GM21723 (cell line): ENCODE measurements around the gene PRLH.

Experiments used
- ATAC-seq: cut with Tn5 transposase; IDR thresholded peaks from one replicate; pipeline ENCODE4 v1.9.1; 2021; ENCODE audit warnings: mild to moderate bottlenecking, moderate library complexity; ENCODE audit not compliant: unreplicated experiment

PRLH gene

DNA sequence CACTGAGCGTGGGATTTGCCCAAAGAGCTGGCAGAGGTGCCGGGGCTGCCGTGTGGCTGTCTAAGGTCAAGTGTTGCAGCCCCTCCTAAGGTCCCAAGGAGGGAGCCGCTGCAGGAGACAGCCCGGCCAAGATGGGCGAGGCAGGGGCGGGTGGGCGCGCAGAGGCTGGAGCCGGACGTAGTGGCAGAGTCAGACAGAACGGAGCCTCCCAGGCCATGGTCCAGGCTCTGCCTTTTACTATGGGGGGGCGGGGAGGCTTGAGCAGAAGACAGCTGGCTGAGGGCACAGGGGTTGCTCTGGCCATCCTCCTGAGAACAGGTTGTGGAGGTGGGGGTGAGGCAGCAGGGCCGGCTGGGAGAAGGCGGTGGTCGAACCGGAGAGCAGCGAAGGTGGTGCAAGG lies 27.5 kb upstream of the PRLH start:
- ATAC-seq = no peak

DNA sequence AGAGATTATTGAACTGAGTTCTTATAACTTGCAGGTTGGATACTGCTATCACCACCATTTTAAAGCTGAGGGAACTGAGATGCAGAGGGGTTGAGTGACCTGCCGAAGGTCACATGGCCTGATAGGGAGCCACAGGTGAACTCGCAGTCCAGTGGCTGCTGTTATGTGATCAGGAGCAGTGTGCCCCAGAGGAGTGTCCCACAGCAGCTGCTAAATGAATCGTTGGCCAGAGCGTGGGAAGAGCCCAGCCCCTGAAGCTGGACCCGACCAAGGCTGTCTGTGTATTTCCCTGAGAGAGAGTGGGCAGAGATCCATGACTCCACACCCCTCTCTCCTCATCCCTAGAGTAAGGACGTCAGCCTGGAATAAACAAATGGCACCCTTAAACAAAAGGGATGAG lies 26.7 kb upstream of the PRLH start:
- ATAC-seq = no peak

DNA sequence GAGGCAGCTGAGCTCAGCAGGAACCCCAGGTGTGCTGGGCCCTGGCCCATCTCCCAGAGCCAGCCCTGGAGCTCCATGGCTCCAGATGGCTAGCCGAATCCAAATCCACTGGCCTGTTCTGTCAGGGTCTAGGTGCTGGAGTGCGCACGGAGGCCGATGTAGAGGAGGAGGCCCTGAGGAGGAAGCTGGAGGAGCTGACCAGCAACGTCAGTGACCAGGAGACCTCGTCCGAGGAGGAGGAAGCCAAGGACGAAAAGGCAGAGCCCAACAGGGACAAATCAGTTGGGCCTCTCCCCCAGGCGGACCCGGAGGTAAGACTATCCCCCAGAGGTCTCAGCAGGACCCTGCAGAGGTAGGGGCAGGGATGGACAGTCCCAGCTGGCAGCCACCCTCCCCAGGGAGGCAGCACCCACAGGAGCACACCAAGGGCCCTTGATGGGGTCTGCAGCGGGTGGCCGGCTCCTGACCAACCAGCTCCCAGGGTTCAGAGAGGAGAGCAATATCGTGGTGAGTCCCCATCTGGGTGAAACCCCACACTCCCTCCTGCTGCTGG lies 26.1 kb upstream of the PRLH start:
- ATAC-seq = no peak

DNA sequence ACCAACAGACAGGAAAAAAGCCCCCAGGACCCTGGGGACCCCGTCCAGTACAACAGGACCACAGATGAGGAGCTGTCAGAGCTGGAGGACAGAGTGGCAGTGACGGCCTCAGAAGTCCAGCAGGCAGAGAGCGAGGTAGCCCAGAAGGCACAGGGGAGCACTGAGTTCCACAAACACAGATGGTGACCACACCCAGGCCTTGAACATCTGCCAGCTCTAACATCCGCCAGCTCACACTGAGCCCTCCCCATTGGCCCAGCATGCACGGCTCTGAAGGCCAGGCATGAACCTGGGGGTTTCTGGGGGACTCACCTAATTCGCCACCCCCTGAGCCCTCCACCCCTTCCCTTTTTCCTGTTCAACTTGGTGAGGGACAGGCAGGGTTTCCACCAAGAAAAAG lies 25.6 kb upstream of the PRLH start:
- no peak for ATAC-seq

DNA sequence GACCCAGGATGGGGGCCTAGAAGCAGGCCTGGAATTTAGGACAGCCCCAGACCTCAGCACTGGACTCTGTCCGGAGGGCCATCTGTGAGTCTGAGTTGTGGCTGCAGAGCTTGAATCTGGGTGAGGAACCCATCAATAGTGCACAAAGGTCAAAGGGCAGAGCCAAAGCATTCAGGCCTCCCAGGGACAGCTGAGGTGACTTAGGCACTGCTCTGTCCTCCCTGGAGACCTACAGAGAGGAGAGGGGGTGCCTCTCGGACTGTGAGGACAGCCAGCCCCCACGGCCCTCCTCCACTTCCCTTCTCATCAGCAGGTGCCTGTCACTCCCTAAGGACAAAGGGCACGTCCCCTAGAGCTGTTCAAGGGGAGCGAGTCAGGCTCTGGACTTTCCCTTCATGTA lies 25.1 kb upstream of the PRLH start:
- no peak for ATAC-seq

DNA sequence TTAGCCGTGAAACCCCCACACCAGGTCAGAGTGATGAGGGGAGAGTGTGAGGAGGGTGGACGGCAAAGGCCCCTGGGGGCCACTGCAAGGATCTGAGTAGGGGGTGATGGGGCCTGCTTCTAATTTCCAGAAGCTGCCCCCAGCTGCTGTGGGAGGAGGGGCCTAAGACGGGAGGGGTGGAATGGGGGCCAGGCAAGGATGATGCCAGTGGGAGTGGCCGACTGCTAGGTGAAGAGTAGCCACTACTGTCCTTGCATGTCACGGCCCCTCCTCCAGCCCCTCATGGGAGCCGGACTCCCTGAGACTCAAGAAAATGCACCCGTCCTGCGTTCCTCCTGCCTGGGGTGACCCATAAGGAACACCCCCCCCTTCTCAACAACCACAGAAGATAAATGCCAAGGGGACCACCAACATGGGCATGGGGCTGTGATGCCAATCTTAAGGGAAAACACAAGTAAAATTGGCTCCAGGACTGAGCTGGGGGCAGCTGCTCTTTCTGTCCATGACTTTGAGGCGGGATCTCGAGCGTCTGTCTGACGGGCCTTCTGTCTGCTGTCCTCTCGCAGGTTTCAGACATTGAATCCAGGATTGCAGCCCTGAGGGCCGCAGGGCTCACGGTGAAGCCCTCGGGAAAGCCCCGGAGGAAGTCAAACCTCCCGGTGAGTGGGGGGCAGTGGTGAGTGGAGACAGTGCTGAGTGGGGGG lies 24.2 kb upstream of the PRLH start:
- no peak for ATAC-seq

DNA sequence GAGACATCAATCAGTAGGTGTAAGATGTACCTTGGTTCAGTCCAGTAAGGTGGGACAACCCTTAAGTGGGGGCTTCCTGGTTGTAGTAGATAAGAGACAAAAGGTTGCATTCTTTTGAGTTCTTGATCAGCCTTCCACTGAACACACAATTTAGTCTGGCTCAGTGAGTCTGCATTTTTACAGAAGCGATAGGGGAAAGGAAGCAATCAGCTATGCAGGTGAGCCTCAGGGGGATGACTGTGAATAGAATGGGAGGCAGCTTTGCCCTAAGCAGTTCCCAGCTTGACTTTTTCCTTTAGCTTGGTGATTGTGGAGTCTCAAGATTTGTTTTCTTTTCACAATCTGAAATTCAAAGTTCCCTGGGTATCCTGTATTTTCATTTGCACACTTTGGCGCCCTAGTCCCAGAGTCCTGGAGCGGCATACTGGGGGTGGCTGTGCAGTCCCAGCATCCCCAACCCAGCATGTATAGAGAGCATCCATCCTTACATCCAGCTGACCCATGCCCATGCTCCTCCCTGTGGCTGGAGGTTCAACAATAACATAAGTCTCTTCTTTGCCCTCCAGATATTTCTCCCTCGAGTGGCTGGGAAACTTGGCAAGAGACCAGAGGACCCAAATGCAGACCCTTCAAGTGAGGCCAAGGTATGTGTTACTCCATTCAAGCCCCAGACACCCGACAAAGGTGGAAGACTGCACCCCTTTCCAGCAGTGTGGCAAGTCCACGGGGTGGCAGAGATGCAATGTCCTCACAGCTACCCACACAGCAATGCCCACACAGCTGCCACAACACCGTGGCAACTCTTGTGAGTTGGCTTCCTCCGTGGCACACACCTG lies 20.1 kb upstream of the PRLH start:
- no peak for ATAC-seq

DNA sequence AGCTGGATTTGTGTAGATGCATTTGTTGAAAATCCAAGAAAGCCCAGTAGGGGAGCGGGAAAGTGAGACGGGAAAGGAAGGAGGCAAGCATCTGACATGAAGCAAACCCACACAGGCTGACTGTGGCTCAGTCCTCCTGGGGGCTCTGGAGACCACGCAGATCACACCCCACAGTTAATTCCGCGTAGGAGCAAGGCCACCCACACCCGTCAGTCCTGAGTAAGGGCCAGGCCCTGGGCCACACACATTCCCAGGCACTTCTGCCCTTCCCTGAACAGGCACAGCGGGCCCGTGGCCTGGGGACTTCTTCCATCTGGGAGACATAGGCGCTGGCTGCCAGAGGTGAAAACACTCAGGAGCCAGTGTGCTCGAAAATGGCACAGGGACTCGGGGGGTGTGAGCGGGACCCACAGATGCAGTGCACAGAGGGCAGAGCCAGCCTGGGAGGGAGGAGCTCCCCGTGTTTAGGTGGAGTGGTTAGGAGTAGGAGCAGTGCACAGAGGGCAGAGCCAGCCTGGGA lies 19.4 kb upstream of the PRLH start:
- ATAC-seq = no peak

DNA sequence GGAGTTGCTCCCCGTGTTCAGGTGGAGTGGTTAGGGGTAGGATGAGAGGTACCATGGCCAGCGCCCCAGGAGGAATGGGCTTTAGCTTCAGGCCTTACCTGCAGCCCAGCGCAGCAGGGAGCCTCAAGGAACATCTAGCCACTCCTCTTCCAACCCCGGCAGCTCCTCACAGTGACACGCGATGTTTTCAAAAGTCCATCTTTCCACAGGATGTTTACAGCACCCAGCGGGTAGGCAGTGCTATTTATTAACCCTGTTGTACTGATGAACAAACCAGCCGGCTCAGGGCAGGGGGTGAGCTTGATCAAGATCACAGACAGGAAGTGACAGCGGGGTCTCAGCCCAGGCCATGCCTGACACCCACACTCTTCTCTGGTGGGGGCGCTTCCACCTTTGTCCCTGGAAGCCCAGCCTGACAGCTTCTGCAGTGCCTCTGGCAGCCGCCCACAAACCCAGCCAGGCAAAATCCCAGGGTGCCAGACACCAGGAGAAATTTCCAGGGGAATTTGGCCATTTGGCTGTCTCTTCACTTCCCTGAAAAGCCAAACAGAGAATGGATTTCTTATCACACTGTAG lies 18.4 kb upstream of the PRLH start:
- no peak for ATAC-seq

DNA sequence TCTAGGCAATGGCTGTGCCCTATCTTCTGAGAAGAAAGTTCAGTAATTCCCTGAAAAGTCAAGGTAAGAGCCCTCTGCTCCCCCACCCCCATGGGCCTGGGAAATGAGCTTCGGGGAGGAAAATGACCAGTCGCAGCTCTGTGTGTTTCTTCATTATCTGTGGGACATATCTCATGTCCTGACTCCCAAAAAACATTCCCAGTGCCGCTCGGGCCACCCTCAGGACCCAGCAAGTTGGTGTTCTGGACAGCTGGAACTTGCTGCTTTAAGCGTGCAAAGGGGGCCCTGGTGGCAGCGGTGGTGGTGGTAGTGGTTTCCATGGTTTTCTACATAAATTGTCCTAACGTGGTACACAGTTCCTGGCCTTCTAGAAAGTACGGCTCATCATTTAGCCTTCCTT lies 17.2 kb upstream of the PRLH start:
- ATAC-seq = no peak

DNA sequence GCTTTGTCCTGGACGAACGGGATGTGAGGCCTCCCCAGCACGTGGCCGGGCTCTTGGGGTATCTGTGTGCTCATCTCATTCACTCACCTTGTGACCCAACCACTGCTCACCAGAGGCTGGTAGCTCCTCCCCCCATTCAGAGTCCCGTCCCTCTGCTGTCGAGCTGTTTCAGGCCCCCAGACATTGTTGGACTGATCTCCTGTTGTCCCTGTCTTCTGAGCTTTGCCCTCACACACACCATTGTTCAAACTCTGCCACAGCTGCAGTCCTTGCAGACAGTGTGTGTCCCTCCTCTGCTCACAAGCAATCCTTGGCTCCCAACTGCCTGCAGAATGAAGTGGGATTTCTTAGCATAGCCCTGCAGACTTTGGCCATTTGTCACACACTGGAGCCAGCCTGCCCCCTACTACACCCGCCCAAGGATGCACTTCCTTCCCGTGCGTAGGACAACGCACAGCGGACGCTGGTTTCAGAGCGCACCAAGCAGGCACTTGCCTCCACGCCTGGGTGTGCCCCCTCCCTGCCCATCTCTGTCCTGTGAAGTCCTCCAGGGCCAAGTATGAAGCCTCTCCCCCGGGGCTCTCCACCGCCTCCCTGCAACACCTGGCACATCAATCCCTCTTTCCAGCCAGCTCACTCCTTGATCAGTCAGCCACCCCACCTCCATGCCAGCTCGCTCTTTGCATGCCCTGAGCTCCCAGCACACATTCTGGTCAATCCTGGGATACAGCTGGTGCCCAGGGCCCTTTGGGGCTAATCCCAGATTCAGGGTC lies 16.5 kb upstream of the PRLH start:
- ATAC-seq = no peak

DNA sequence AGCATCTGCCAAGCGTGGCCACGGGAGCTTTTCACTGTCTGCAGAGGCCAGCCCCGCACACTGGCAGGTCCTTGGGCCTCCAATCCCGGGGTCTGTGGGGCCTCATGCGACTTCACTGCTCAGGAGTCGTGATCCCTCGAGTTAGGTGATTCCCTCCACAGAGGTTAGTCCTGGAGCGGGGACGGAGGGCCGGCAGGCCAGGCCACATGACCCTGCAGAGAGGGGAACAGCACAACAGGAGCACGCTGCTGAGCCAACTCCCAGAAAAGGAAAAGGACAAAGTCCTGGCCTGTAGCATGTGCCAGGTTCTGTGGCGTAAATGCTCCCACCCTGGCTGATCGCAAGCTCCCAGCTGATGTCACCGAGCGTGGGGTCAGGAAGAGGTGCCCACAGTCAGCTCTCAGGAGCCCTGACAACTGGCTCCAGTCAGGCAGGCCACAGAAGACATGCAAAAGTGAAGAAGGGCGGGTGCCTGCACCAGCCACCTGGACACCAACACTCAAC lies 15.3 kb upstream of the PRLH start:
- no peak for ATAC-seq

DNA sequence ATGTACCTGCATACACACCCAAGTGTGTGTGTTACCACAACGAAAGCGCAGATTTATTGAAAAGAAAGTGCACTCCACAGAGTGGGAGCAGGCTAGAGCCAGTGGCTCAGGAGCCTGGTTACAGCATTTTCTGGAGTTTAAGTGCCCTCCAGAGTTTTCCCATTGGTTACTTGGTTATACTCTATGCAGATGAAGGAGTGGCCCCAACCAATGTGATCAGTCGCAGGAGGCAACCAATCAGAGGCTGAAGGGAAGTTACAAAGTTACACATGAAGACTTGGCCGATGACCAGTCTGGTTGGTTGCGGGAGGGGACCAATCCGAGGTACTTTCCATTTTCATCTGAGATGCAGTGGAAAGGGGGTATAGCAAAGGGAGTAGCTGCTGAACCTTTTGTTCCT lies 13.5 kb upstream of the PRLH start:
- no peak for ATAC-seq

DNA sequence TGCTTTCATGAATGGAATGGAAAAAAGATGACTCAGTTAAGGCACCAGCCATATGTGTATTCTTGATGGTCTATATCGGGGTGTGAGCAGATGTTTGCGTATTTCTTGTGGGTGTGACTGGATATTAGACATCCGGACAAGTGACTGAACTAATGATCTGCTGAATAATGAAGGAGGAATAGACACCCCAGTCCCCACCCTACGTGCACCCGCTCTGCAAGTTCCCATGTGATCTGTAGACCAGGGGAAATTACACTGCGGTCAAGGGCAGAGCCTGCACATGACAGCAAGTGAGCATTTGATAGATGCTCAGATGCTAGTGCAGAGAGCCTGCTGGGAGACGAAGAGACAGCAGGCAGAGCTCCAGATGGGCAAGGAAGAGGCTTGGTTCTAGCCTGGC lies 12.4 kb upstream of the PRLH start:
- no peak for ATAC-seq

DNA sequence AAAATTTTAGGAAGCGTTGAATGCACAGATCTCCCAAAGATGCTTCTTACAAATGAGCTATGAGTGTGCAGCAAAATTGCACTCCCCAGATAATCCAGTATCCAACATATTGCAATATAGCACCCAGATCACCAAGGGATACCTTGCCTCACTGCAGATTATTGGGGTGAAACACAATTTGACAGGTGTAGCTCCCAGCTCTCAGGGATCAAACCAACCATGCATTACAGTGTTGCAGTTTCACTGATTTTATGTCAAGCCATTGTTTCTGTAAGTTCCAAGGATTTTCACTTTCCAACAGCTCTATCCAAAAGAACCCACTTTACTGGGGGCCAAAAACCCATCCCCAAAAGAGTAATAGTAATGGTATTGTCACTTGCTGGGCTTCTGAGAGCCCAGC lies 10.8 kb upstream of the PRLH start:
- no peak for ATAC-seq

DNA sequence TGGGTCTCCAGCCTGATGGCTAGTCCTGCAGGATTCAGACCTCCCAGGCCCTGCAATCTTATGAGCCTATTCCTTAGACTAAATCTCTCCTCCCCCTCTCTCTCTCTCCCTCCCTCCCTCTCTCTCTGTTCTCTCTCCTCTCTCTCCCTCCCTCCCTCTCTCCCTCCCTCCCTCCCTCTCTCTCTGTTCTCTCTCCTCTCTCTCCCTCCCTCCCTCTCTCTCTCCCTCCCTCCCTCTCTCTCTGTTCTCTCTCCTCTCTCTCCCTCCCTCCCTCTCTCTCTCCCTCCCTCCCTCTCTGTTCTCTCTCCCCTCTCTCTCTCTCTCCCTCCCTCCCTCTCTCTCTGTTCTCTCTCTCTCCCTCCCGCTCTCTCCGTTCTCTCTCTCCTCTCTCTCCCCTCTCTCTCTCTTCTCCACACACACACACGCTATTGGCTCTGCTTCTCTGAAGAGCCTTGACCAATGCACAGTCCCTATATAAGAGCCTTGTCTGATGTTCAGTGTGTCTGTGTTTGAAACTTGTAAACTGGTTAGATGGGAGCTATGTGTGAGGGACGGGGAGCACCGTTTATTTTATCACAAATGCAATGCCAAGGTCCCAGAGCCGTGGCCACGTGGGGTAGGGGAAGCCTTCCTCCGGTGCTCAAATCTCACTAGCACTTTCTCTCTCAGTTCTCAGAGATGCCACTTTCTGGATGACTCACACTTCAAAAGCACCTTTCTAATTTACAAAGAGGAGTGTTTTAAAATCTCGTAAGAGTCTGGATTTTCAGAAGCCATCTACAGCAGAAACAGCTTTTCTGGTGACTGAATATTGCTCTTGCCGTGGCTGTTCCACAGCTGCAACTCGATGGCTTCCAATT lies 9.4 kb upstream of the PRLH start:
- peak; percentile 96 for ATAC-seq

DNA sequence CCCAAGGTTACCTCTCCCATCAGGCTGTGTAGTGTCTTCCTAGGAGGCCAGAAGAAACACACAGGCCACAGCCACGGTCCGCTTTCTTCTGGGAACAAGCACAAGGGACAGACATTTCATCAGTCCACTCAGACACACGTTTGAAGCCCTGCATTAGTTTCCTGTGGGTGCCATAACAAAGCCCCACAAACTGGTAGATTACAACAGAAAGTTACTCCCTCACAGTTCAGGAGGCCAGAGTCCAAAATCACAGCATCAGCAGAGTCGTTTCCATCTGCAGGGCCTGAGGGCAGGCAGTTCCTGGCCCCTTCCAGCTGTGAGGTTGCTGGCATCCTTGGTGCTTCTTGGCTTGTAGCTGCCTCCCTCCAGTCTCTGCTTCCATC lies 8.8 kb upstream of the PRLH start:
- peak; percentile 30 for ATAC-seq

DNA sequence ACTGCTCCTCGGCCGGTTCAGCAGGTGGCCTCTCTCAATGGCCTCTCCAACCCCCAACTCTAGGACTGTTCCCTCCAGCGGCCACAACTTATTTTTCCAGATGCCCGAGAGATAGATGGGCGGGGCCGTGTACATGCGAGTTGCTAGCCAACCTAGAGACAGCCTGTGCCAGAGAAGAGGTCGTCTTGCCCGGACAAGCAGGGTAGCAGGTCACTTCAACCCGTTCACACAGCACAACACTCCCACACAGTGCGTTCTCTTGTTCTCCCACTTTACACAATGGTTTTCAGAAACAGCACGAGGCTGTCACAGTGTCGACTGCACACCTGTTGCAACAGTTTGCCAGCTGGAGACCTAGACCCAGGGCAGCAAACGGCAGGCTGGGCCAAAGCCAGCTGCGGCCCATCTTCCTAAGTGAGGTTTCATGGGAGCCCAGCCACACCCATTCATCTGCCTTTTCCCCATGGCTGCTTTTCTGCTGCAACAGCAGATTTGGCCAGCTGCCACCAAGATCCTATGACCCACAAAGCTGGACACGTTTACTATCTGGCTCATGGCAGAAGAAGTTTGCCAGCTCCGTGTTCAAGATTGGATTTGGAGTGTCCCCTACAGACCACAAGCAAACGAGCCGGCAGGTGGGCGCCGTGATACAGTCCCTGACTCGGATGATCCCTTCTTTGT lies 7.3 kb upstream of the PRLH start:
- ATAC-seq = no peak

DNA sequence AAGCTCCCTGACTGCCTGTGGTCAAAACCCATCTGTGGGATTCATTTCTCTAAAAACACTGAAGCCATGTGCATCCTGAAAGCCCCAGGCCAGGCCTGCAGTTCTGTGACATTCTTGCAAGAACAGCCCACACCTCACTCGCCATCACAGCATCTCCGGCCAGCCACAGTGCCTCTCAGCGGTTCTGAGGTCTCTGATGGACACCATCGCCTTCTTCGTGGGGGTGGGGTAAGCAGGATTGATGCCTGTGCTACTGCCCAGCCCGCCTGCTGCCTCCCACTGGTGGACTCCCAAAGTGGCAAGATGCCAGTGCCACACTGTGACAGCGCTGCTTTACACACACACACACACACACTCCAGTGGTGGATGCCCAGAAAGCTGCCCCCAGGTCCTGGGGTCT lies 5.2 kb upstream of the PRLH start:
- no peak for ATAC-seq
